HG03103 (cell line): Measurements from ENCODE around the gene SLC66A2.

Experiments
- ATAC-seq: cut with Tn5 transposase; IDR thresholded peaks from one replicate; pipeline ENCODE4 v1.9.1; 2021; ENCODE audit warnings: low read depth; ENCODE audit not compliant: unreplicated experiment

Gene SLC66A2

GRCh38 chr18:79852561-79853302, 98.7 kb downstream of the SLC66A2 start:
- ATAC-seq = no peak
